ENCODE results near the gene PKIB. TPM values are rescaled to one million over a fixed set of nuclear protein-coding genes. Genes with fewer than 3 reads are reported as not detected.

The PKIB gene
- total and polyA plus RNA-seq, 2 donors (not counting 3 experiments of a cell fraction or from before 2014, with no cell fraction given): not detected

DNA sequence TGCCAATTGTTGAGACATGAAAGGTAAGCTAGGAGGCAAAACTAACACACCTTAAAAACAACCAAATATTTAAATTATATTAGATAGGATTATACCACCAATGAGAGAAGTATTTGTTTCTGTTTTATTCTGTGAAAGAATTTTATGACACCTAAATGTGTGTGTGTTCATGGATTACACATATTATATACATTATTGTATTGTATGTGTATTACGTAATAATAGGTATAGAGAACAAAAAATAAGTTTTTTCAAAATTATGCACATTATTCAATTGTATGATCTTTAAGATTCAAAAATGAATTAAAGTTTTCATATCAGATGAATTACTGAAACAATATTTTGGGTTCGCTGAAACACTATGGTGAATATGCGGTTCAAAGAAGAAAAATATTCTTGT is 85.0 kb downstream of the PKIB start:
- Histone ChIP-seq H3K27ac (ENCODE audit: insufficient read depth, low read depth, low read length) (no peak overlapping the region), H3K27me3 (ENCODE audit: control insufficient read depth in 2 of 2, insufficient read depth in 2 of 2, low read length in 2 of 2) (no peaks in the 10 kb centered on the region), H3K79me2 (ENCODE audit: control insufficient read depth, insufficient read depth, low read length) (no peaks in the 10 kb centered on the region), H3K4me3 (replicated peaks in 1 of 3; ENCODE audit: insufficient read depth in 1 of 3, low read depth in 1 of 3, low read length in 3 of 3) (no peak overlapping the region), H3K4me1 (ENCODE audit: control insufficient read depth, extremely low read depth, insufficient read depth, low read length) (peaks cover 12% of the 10 kb centered on the region), H3K9ac (replicated peaks; ENCODE audit: extremely low read depth, insufficient read depth, low read length) (no peak overlapping the region), H3K4me2 (ENCODE audit: insufficient read depth, low read length) (no peak overlapping the region), H3K9me3 (replicated peaks; ENCODE audit: control insufficient read depth, insufficient read depth, low read length) (no peaks in the 10 kb centered on the region), H4K20me1 (replicated peaks; ENCODE audit: control insufficient read depth, extremely low read depth, insufficient read depth, low read length) (no peaks in the 10 kb centered on the region), H2AFZ (ENCODE audit: low read depth, low read length) (no peak overlapping the region), H3K9me1 (replicated peaks; ENCODE audit: control insufficient read depth, extremely low read depth, insufficient read depth, low read length) (no peaks in the 10 kb centered on the region), H3K36me3 (ENCODE audit: control insufficient read depth in 2 of 2, extremely low read depth in 1 of 2, insufficient read depth in 2 of 2, low read length in 2 of 2) (no peaks in the 10 kb centered on the region)
- dilution Hi-C loops (cut with MboI; ENCODE audit: extremely low pct_ligation_motif_present, low sequenced_read_pairs) (no loop called here), intact Hi-C loops (cut with micrococcal nuclease) (loop anchor here (5.0 kb wide), 1 partner anchor 83 kb away; the partner anchor contains the start of gene PKIB)
- FAIRE-seq: no peak
- no TSS peak for BruUV-seq (replicated peaks)
- DNase-seq (ENCODE audit: low read depth, low spot score): no peak
- CTCF ChIA-PET: no interaction called here
- TF ChIP-seq, protein P1, sequence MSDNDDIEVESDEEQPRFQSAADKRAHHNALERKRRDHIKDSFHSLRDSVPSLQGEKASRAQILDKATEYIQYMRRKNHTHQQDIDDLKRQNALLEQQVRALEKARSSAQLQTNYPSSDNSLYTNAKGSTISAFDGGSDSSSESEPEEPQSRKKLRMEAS (IDR thresholded peaks at IDR 0.05; ENCODE audit: insufficient read depth, insufficient read length): no peak
- TF ChIP-seq, protein P2, sequence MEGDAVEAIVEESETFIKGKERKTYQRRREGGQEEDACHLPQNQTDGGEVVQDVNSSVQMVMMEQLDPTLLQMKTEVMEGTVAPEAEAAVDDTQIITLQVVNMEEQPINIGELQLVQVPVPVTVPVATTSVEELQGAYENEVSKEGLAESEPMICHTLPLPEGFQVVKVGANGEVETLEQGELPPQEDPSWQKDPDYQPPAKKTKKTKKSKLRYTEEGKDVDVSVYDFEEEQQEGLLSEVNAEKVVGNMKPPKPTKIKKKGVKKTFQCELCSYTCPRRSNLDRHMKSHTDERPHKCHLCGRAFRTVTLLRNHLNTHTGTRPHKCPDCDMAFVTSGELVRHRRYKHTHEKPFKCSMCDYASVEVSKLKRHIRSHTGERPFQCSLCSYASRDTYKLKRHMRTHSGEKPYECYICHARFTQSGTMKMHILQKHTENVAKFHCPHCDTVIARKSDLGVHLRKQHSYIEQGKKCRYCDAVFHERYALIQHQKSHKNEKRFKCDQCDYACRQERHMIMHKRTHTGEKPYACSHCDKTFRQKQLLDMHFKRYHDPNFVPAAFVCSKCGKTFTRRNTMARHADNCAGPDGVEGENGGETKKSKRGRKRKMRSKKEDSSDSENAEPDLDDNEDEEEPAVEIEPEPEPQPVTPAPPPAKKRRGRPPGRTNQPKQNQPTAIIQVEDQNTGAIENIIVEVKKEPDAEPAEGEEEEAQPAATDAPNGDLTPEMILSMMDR (IDR thresholded peaks at IDR 0.05; ENCODE audit: extremely low read depth in 1 of 2, insufficient read depth in 1 of 2, low read depth in 1 of 2, low read length in 2 of 2): no peak
- no peak for TF ChIP-seq JUN (IDR thresholded peaks at IDR 0.05; ENCODE audit: borderline replicate concordance, insufficient read depth, insufficient read length, low read depth)
- no peak for TF ChIP-seq POLR2AphosphoS5 (IDR thresholded peaks at IDR 0.05; ENCODE audit: insufficient read depth, low read depth, low read length)
- TF ChIP-seq EZH2 (IDR thresholded peaks at IDR 0.05; ENCODE audit: borderline replicate concordance, low read depth, low read length, severe bottlenecking): no peak
- TF ChIP-seq MYC (IDR thresholded peaks at IDR 0.05; ENCODE audit: low read depth, low read length): no peak
- no peak for TF ChIP-seq POLR2A (IDR thresholded peaks at IDR 0.05; ENCODE audit: low read depth, low read length)
- no peak for TF ChIP-seq FOS (IDR thresholded peaks at IDR 0.05; ENCODE audit: borderline replicate concordance, insufficient read depth, low read length)
- no peak for TF ChIP-seq GATA2 (IDR thresholded peaks at IDR 0.05; ENCODE audit: insufficient read depth, insufficient read length, low read depth, low read length)
- POLR2A ChIA-PET: no interaction called here

Data from endothelial cell of umbilical vein (primary cell).